ENCODE measurements around the gene WIPF3.
"Not testable (repeated sequence)": the region's sequence is repeated elsewhere in the genome, so short reads cannot be mapped to it uniquely, and the experiment has no call there.

Gene WIPF3

DNA sequence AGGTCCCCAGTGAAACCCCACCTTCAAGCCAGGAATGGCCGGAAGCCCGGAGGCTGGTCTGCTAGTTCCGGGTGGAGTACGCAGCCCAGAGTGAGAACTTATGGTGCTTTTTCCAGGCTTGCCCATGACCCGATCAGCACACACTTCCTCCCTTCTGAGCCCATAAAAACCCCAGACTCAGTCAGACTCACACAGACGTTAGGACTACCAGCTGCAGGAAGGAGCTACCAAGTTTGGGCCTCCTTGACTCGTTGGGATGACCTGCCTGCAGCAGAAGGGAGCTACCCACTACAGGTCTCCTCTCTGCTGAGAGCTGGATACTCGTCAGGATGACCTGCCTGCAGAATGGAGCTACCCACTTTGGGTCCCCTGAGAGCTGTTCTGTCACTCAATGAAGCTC, 144.2 kb downstream of the WIPF3 start:
- no peak for DNase-seq (ENCODE audit: low read depth, low spot score)

DNA sequence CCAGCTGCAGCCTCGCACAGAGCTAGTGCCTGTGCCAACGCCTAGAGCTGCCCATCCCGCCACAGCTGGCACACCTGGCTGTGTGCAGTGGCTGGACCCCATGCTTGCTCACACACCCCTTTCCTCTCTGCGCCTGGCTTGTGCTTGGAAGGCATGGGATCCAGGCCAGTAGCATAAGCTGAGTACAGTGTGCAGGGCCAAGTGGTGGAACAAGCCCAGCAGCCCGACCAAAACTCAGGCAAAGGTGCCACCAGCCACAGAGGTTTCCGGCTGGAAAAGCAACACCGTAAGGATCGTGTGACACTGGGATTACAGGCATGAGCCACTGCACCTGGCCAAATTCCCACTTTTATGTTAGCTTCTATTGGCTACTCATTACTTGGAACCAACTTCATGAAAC, 144.9 kb downstream of the WIPF3 start:
- no peak for DNase-seq (ENCODE audit: low read depth, low spot score)

DNA sequence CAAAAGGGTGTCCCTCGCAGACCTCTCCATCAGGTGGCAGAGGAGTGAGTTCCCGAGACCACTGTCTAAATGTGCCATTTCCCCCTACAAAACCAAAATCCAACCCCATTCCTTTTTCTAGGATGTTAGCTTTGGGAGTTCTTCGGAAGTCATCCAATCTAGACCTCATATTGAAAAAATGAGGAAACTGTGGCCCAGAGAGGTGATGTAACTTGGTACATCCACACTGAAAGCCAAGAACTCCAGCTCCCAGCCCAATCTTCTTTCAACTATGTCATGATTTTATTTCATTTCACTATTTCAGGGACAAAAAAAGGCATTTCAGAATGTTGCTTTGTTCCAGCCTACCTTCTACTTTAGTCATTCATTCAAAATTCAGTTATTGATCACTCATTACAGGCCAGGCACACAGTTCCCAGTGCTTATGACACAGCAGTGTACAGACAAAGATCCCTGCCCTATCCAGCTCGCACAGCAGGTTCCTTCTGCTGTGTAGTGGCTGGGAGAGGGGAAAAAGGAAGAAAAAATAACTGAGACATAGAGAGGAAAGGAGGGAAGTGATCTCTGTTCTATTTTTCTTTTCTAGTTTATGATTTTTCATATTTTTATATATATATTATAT, 147.5 kb downstream of the WIPF3 start:
- DNase-seq (ENCODE audit: low read depth, low spot score) = no peak

DNA sequence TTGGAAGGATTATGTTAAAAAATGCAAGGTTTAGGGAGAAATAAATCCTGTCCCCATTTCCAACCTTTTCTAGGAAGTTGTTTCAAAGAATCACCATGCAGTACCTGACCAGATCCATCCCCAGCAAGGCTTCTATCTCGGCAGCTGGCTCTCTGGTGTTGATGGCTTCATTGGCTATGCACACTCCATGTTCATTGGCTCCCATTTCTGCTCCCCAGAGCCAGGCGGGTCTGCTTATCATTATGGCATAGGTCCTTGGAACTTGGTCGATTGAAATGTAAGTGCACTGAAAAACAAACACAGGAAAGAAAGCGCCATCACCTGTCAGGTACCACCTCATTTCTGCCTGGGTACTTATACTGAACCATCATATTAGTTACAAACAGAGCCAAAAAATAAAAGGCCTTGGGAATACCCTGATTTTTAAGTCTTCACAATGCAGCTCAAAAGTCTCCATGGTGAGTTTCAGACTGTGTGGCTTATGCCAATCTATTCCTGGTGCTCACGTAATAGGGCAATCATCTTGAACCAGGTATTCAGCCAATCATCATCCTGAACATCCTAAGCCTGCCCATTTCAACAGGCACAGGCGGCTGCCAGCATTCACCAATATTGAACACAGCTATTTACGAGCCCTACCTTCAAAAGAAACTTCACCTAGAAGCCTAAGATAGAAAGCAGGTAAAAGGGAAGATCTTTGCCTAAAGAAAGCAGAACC, 148.9 kb downstream of the WIPF3 start:
- DNase-seq (ENCODE audit: low read depth, low spot score) = no peak

DNA sequence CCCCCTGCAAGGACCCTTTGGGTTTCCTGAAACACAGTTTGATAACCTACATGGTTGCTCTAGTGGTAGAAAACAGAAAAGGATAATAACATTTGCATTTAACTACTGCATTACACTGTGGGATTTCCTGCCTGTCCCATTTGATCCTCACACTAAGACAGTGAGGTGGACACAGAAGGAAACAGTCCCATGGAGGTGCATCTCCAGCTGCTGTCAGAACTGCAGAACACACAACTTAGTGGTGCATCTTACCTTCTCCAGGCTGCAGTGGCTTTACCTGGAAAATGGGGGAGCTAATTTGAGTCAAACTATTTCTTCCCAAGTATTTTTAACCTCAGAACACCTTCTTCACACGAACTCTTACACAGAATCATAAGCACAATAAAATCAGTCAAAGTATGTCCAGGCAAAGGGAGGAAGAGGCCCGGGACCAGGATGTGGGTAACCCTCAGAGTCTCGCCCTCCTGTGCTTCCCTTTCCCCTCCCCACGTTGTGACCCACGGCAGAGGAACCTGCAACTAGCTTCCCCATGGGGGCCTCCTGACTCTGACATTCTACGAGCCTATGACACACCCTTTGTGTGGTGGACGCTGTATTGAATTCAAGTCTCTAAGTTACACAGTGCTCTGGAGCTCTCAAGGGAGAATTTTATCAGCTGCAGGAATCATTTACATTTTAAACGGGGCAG, 149.6 kb downstream of the WIPF3 start:
- no peak for DNase-seq (ENCODE audit: low read depth, low spot score)

DNA sequence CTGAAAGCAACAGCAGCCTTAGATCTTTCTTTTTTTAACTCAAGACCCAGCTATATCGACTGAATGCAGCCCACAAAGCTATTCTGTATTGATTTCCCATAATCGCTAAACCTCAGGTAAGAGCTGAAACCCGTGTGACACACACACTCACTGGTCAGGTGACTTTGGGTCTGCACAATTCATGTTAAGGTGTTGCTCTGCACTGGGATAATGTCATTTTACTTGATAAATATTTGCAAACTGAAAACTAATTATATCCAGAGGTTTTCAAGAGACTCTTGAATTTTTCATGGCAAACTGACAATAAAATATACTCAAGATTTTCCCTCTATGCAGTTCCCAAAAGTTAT, 150.2 kb downstream of the WIPF3 start:
- DNase-seq (ENCODE audit: low read depth, low spot score) = no peak

DNA sequence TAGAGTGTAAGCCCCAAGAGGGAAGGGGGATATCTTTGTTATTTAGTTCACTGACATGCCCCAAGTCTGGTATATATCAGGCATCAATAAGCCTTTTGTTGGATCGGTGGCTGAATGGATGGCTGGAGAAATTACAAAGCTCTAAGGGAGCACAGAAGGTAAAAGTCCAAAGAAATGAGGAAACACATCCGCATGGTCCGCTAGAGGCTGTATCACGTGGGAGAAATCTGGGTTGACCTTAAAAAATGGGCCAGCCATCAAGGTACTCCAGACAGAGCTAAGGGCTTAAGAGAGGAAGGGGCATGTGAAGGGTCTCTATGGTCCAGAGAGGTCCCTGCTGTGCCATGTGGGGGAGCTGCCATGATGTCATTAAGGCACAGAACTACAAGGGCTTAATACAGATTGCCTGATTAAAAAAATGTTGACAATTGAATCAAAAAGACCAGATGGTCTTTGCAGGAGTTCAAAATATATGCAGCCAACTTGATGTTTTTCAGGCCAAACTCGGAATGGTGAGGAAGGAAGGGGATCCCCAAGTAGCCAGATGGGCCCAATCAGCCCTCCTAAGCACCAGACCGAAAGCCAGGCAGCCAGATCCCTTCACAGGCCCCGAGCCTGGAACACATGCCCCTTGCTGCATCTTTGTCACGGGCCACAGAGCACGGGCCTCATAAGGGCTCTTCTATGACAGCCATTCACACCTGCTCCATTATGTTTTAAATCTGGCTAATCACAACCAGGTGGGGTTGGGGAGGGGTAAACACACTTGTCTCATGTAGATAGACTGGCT, 151.4 kb downstream of the WIPF3 start:
- no peak for DNase-seq (ENCODE audit: low read depth, low spot score)

DNA sequence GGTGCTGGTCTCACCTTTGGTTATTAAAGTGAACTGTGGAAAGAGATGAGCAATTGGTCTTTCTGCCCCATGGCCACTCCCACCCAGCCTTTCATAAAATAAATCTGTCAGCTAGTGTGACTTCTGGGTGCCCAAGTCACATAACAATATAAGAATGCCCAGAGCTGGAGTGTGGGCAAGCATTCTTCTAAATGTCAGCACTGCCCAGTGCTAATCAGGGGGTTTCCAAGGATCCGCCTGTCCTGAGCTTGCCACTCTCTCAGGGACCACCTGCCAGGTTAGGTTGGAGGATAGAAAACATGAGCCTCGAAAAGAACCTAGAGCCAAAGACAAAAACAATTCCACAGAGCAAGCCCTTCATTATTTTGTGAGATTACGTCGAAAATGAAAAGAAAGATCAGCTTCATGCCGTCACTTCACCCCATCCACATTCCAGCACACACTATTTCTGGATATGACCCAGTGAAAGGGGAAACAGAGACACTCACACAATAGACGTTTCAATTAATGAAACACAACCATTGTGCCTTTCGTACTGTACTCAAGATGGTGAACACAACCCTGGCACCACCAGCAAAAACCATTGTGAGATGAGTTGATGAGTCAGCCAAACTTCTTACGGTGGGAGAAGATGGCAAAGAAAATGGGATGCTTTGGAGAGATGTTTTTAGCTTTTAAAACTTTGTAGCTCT, 152.5 kb downstream of the WIPF3 start:
- DNase-seq (ENCODE audit: low read depth, low spot score) = no peak

DNA sequence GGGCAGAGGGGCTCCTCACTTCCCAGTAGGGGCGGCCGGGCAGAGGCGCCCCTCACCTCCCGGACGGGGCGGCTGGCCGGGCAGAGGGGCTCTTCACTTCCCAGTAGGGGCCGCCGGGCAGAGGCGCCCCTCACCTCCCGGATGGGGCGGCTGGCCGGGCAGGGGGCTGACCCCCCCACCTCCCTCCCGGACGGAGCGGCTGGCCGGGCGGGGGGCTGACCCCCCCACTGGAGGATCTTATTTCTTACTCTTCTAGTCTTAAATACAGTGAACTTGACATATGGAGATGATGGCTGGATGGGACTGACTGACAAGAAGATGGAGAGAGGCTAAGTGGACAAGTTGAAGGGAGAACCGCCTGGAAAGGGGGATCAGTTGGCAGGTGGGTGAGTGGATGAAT, 155.3 kb downstream of the WIPF3 start:
- not testable (repeated sequence) for DNase-seq (ENCODE audit: low read depth, low spot score)

DNA sequence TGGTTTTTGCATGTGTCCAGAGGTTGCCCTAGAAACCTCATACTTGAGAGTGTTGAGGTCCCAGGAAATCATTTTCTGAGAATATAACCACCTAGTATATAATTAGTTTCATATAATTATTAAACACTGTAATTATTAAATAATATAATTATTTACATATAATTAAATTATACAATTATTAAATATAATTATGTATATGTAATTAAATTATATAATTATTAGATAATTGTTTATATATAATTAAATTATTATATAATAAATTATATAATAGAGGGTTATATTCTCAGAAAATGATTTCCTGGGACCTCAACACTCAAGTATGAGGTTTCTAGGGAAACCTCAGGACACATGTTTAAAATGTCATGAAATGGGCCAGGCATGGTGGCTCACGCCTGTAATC, 155.7 kb downstream of the WIPF3 start:
- no peak for DNase-seq (ENCODE audit: low read depth, low spot score)

DNA sequence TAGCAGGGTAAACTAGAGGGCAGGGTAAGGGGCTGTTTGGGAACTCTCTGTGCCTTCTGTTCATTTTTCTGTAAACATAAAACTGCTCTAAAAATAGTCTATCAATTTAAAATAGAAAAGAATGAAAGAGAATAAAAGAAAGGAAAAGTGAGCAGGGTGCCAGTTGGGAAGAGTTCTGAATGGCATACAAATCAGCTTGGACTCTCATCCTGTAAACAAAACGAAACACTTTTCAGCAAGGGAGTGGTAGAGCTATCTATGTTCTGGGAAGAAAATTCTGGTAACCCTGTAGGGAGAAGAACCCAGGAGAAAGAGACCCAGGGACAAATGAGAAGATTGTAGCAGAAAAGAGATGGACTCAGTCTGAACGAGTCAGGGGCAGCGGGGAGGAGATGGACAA, 158.7 kb downstream of the WIPF3 start:
- no peak for DNase-seq (ENCODE audit: low read depth, low spot score)
